ENCODE data around the gene ITPR2. TPM values are rescaled to one million over a fixed set of nuclear protein-coding genes. Genes with fewer than 3 reads are reported as not detected.

Gene ITPR2
- polyA plus RNA-seq, 1 of the 3 experiments (the other 2 are of a cell fraction): 2.3 TPM

DNA sequence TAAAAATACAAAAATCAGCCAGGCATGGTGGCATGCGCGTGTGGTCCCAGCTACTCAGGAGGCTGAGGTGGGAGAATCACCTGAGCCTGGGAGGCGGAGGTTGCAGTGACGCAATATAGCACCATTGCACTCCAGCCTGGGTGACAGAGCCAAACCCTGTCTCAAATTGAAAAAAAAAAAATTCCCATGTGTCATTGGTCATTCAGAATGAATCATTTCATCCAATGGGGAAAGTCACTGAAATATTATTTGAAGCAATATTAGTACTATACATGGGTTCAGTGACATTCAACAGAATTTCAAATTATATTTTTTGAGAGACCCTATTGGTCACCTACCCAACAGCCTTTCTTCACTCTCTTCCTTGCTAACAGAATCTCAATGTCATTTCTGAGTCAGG lies 276.1 kb downstream of the ITPR2 start:
- Histone ChIP-seq H2AFZ (ENCODE audit: low read depth) (no peak overlapping the region), H3K9me3 (no peaks in the 10 kb centered on the region), H3K27ac (ENCODE audit: low read depth in 2 of 2, low read length in 1 of 2) (no peak overlapping the region), H3K9me2 (no peaks in the 10 kb centered on the region), H3K36me3 (replicated peaks in 1 of 2; ENCODE audit: control insufficient read depth in 1 of 2, insufficient read depth in 2 of 2, low read length in 1 of 2) (peaks cover 4 to 7% of the 10 kb centered on the region in 2 experiments), H3K27me3 (ENCODE audit: insufficient read depth) (no peaks in the 10 kb centered on the region), H3F3A (replicated peaks; ENCODE audit: insufficient read depth) (no peaks in the 10 kb centered on the region), H3K79me2 (ENCODE audit: insufficient read depth) (no peaks in the 10 kb centered on the region), H3K9ac (no peak overlapping the region), H3K4me1 (ENCODE audit: control insufficient read depth in 1 of 2, insufficient read depth in 2 of 2, low read depth in 1 of 2, low read length in 1 of 2) (no peaks in the 10 kb centered on the region), H3K4me3 (ENCODE audit: low read depth in 2 of 2, low read length in 1 of 2) (no peak overlapping the region), H3K4me2 (no peak overlapping the region), H4K20me1 (ENCODE audit: insufficient read depth) (no peaks in the 10 kb centered on the region)
- TF ChIP-seq TAF1 (IDR thresholded peaks at IDR 0.05; ENCODE audit: borderline replicate concordance, low read depth, low read length) (no peak), NFIC (IDR thresholded peaks at IDR 0.05; ENCODE audit: borderline replicate concordance) (no peak), FOXJ3 (CRISPR knock-in tag; IDR thresholded peaks at IDR 0.05) (no peak), POLR2AphosphoS5 (IDR thresholded peaks at IDR 0.05; ENCODE audit: low read depth, low read length) (no peak), JUND (IDR thresholded peaks at IDR 0.05) (no peak), EZH2phosphoT487 (IDR thresholded peaks at IDR 0.05; ENCODE audit: borderline replicate concordance, low read depth) (no peak), TEAD4 (IDR thresholded peaks at IDR 0.05; ENCODE audit: borderline replicate concordance, insufficient read depth) (no peak)
- TF ChIP-seq, protein P1, sequence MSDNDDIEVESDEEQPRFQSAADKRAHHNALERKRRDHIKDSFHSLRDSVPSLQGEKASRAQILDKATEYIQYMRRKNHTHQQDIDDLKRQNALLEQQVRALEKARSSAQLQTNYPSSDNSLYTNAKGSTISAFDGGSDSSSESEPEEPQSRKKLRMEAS (IDR thresholded peaks at IDR 0.05; ENCODE audit: low read depth): no peak
- CTCF ChIA-PET: interaction anchor here (1.0 kb wide), 1 partner anchor 14 kb away, joined by 3 read pairs; no protein-coding TSS in a partner anchor
- POLR2A ChIA-PET: no interaction called here
- DNase-seq: no peak
- 98% methylated on average over 4 of the region's 4 CpGs for WGBS (ENCODE audit: low lambda C conversion rate)

DNA sequence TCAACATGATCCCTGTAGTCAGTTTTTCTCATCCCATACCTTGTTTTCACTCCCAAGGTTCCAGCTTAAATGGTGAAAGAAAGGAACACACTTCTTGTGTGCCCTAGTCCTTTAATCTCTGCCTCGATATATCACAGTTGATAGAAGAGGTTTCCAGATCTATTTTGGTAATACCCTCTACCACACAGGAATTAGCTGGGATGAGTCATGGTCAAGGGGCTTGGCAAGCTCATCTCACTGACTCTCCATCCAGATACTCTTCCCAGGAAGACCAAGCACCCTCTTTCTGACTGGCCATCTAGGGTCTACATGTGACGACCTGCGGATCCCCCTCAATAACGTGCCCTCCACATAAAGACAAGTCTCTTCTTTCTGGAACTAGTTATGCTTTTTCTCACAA lies 277.9 kb downstream of the ITPR2 start:
- Histone ChIP-seq H3F3A (replicated peaks; ENCODE audit: insufficient read depth) (no peaks in the 10 kb centered on the region), H3K4me2 (no peak overlapping the region), H3K36me3 (replicated peaks in 1 of 2; ENCODE audit: control insufficient read depth in 1 of 2, insufficient read depth in 2 of 2, low read length in 1 of 2) (peaks cover 3 to 4% of the 10 kb centered on the region in 2 experiments), H3K9me2 (no peaks in the 10 kb centered on the region), H3K27ac (ENCODE audit: low read depth in 2 of 2, low read length in 1 of 2) (no peak overlapping the region), H3K4me1 (ENCODE audit: control insufficient read depth in 1 of 2, insufficient read depth in 2 of 2, low read depth in 1 of 2, low read length in 1 of 2) (no peaks in the 10 kb centered on the region), H3K4me3 (ENCODE audit: low read depth in 2 of 2, low read length in 1 of 2) (no peak overlapping the region), H3K9me3 (no peaks in the 10 kb centered on the region), H2AFZ (ENCODE audit: low read depth) (no peak overlapping the region), H3K27me3 (ENCODE audit: insufficient read depth) (no peaks in the 10 kb centered on the region), H3K79me2 (ENCODE audit: insufficient read depth) (no peaks in the 10 kb centered on the region), H4K20me1 (ENCODE audit: insufficient read depth) (no peaks in the 10 kb centered on the region), H3K9ac (no peak overlapping the region)
- POLR2A ChIA-PET: no interaction called here
- CTCF ChIA-PET: no interaction called here
- 91% methylated on average over 4 of the region's 4 CpGs for WGBS (ENCODE audit: low lambda C conversion rate)
- DNase-seq: no peak
- TF ChIP-seq TCF12 (IDR thresholded peaks at IDR 0.05): no peak
- TF ChIP-seq, protein P2, sequence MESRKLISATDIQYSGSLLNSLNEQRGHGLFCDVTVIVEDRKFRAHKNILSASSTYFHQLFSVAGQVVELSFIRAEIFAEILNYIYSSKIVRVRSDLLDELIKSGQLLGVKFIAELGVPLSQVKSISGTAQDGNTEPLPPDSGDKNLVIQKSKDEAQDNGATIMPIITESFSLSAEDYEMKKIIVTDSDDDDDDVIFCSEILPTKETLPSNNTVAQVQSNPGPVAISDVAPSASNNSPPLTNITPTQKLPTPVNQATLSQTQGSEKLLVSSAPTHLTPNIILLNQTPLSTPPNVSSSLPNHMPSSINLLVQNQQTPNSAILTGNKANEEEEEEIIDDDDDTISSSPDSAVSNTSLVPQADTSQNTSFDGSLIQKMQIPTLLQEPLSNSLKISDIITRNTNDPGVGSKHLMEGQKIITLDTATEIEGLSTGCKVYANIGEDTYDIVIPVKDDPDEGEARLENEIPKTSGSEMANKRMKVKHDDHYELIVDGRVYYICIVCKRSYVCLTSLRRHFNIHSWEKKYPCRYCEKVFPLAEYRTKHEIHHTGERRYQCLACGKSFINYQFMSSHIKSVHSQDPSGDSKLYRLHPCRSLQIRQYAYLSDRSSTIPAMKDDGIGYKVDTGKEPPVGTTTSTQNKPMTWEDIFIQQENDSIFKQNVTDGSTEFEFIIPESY (IDR thresholded peaks at IDR 0.05; ENCODE audit: borderline replicate concordance, low read depth): no peak
- TF ChIP-seq FOXM1 (IDR thresholded peaks at IDR 0.05; ENCODE audit: low read depth): no peak
- TF ChIP-seq, protein P3, sequence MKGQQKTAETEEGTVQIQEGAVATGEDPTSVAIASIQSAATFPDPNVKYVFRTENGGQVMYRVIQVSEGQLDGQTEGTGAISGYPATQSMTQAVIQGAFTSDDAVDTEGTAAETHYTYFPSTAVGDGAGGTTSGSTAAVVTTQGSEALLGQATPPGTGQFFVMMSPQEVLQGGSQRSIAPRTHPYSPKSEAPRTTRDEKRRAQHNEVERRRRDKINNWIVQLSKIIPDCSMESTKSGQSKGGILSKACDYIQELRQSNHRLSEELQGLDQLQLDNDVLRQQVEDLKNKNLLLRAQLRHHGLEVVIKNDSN (IDR thresholded peaks at IDR 0.05; ENCODE audit: borderline replicate concordance, low read depth): no peak
- TF ChIP-seq, protein P4, sequence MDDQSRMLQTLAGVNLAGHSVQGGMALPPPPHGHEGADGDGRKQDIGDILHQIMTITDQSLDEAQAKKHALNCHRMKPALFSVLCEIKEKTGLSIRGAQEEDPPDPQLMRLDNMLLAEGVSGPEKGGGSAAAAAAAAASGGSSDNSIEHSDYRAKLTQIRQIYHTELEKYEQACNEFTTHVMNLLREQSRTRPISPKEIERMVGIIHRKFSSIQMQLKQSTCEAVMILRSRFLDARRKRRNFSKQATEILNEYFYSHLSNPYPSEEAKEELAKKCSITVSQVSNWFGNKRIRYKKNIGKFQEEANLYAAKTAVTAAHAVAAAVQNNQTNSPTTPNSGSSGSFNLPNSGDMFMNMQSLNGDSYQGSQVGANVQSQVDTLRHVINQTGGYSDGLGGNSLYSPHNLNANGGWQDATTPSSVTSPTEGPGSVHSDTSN (IDR thresholded peaks at IDR 0.05): no peak
- TF ChIP-seq, protein P5, sequence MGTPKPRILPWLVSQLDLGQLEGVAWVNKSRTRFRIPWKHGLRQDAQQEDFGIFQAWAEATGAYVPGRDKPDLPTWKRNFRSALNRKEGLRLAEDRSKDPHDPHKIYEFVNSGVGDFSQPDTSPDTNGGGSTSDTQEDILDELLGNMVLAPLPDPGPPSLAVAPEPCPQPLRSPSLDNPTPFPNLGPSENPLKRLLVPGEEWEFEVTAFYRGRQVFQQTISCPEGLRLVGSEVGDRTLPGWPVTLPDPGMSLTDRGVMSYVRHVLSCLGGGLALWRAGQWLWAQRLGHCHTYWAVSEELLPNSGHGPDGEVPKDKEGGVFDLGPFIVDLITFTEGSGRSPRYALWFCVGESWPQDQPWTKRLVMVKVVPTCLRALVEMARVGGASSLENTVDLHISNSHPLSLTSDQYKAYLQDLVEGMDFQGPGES (IDR thresholded peaks at IDR 0.05; ENCODE audit: low read depth, low read length): no peak
- TF ChIP-seq MXI1 (IDR thresholded peaks at IDR 0.05; ENCODE audit: low read depth, low read length): no peak
- no peak for TF ChIP-seq GABPA (IDR thresholded peaks at IDR 0.05; ENCODE audit: low read depth)
- TF ChIP-seq EZH2phosphoT487 (IDR thresholded peaks at IDR 0.05; ENCODE audit: borderline replicate concordance, low read depth): no peak
- TF ChIP-seq, protein P6, sequence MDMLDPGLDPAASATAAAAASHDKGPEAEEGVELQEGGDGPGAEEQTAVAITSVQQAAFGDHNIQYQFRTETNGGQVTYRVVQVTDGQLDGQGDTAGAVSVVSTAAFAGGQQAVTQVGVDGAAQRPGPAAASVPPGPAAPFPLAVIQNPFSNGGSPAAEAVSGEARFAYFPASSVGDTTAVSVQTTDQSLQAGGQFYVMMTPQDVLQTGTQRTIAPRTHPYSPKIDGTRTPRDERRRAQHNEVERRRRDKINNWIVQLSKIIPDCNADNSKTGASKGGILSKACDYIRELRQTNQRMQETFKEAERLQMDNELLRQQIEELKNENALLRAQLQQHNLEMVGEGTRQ (IDR thresholded peaks at IDR 0.05; ENCODE audit: borderline replicate concordance, low read depth, low read length): no peak
- TF ChIP-seq POLR2AphosphoS5 (IDR thresholded peaks at IDR 0.05; ENCODE audit: low read depth, low read length): no peak
- no peak for TF ChIP-seq NFIC (IDR thresholded peaks at IDR 0.05; ENCODE audit: borderline replicate concordance)
- TF ChIP-seq, protein P7, sequence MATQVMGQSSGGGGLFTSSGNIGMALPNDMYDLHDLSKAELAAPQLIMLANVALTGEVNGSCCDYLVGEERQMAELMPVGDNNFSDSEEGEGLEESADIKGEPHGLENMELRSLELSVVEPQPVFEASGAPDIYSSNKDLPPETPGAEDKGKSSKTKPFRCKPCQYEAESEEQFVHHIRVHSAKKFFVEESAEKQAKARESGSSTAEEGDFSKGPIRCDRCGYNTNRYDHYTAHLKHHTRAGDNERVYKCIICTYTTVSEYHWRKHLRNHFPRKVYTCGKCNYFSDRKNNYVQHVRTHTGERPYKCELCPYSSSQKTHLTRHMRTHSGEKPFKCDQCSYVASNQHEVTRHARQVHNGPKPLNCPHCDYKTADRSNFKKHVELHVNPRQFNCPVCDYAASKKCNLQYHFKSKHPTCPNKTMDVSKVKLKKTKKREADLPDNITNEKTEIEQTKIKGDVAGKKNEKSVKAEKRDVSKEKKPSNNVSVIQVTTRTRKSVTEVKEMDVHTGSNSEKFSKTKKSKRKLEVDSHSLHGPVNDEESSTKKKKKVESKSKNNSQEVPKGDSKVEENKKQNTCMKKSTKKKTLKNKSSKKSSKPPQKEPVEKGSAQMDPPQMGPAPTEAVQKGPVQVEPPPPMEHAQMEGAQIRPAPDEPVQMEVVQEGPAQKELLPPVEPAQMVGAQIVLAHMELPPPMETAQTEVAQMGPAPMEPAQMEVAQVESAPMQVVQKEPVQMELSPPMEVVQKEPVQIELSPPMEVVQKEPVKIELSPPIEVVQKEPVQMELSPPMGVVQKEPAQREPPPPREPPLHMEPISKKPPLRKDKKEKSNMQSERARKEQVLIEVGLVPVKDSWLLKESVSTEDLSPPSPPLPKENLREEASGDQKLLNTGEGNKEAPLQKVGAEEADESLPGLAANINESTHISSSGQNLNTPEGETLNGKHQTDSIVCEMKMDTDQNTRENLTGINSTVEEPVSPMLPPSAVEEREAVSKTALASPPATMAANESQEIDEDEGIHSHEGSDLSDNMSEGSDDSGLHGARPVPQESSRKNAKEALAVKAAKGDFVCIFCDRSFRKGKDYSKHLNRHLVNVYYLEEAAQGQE (IDR thresholded peaks at IDR 0.05; ENCODE audit: low read depth, low read length): no peak
